CD4-positive, alpha-beta T cell (primary cell): ENCODE measurements around the gene TCHHL1. TPM values are rescaled to one million over a fixed set of nuclear protein-coding genes. Genes with fewer than 3 reads are reported as not detected.
A peak's percentile ranks its signal among the peaks of the same experiment; 100 is the strongest.

Experiments
- ATAC-seq: fragments of 200-7000 bp; cut with Tn5 transposase; one replicate; pipeline ENCODE4 v1.10.0; 2022; ENCODE audit warnings: mild to moderate bottlenecking; ENCODE audit not compliant: poor library complexity
- CTCF ChIA-PET: fragments of 350-600 bp; sonication (Branson Sonifier 250); formaldehyde crosslinking; loops from one replicate; lab custom pipeline; 2021; ENCODE audit warnings: antibody characterized with exemption, inconsistent platforms; lab: Charles Lee
- POLR2A ChIA-PET: fragments of 350-600 bp; sonication (Branson Sonifier 250); formaldehyde crosslinking; loops from one replicate; lab custom pipeline; 2021; ENCODE audit warnings: antibody characterized with exemption, inconsistent platforms; lab: Charles Lee
- DNase-seq, 14 experiments: peaks; one replicate each; pipeline ENCODE4 v3.0.0-alpha.2; 2013 to 2020; ENCODE audit warnings: mixed read lengths in 2 of 14
- H3K27ac ChIP-seq, 2 donors: one replicate each; pipeline versions ENCODE4 v1.5.1 to v1.7.0; 2013; ENCODE audit warnings: low read length in 2 of 2, low read depth in 1 of 2, mild to moderate bottlenecking in 1 of 2
- H3K27me3 ChIP-seq, 2 experiments: 1 replicate in 1 of 2; 2 replicates in 1 of 2; pipeline versions ENCODE4 v1.6.1 to v1.7.0; 2013; ENCODE audit warnings: low read length in 2 of 2, control low read depth in 1 of 2, mild to moderate bottlenecking in 1 of 2, moderate library complexity in 1 of 2; ENCODE audit not compliant: insufficient read depth in 2 of 2, control insufficient read depth in 1 of 2
- H3K36me3 ChIP-seq: one replicate; pipeline ENCODE4 v1.6.1; 2013; ENCODE audit warnings: low read length, control low read depth; ENCODE audit not compliant: insufficient read depth
- H3K4me1 ChIP-seq: one replicate; pipeline ENCODE4 v1.6.1; 2013; ENCODE audit warnings: low read length, control low read depth; ENCODE audit not compliant: insufficient read depth
- H3K4me3 ChIP-seq: one replicate; pipeline ENCODE4 v1.5.1; 2013; ENCODE audit warnings: mild to moderate bottlenecking, low read length, moderate library complexity
- H3K9me3 ChIP-seq, 2 experiments: 1 replicate in 1 of 2; 2 replicates in 1 of 2; pipeline versions ENCODE4 v1.6.1 to v1.7.0; 2013; ENCODE audit warnings: low read length in 2 of 2, mild to moderate bottlenecking in 2 of 2, control low read depth in 1 of 2, moderate library complexity in 1 of 2; ENCODE audit not compliant: control insufficient read depth in 1 of 2, insufficient read depth in 1 of 2
- H3K27ac Mint-ChIP-seq: one replicate; pipeline ENCODE4 v1.8.0; 2020; ENCODE audit warnings: mixed read lengths
- H3K27me3 Mint-ChIP-seq: one replicate; pipeline ENCODE4 v1.8.0; 2021; ENCODE audit warnings: mixed read lengths
- H3K36me3 Mint-ChIP-seq: one replicate; pipeline ENCODE4 v1.8.0; 2021; ENCODE audit warnings: low read depth, mixed read lengths
- H3K4me1 Mint-ChIP-seq: one replicate; pipeline ENCODE4 v1.8.0; 2021; ENCODE audit warnings: low read depth, mixed read lengths
- H3K4me3 Mint-ChIP-seq: one replicate; pipeline ENCODE4 v1.8.0; 2020; ENCODE audit warnings: mild to moderate bottlenecking, mixed read lengths
- H3K9me3 Mint-ChIP-seq: one replicate; pipeline ENCODE4 v1.8.0; 2020; ENCODE audit warnings: mixed read lengths
- CTCF ChIP-seq: fragments of 200-600 bp; IDR thresholded peaks from one replicate; pipeline ENCODE4 v1.8.0; 2022; ENCODE audit warnings: antibody characterized with exemption, mild to moderate bottlenecking
- intact Hi-C, 2 experiments: fragments of 100-400 bp; cut with DNase I in 1 of 2; cut with micrococcal nuclease in 1 of 2; formaldehyde crosslinking; loops; one replicate each; pipeline versions ENCODE4 v1.15.1 to v1.9.0; 2023 to 2025; cut with DNase I, micrococcal nuclease
- total RNA-seq, 174 experiments: library from RNA in 2 of 174; stranded (reverse) in 2 of 174; gene quantifications; one replicate each; pipeline ENCODE4 v1.2.3 and lab custom pipeline; 2021 to 2026

TCHHL1 gene
- total RNA-seq, 2 experiments from 2014 or later = not detected

- Mint-ChIP-seq H3K9me3 (no peaks in the 10 kb centered on the region), H3K4me3 (no peak overlapping the region), H3K36me3 (no peaks in the 10 kb centered on the region), H3K27ac (no peak overlapping the region), H3K4me1 (no peaks in the 10 kb centered on the region), H3K27me3 (peaks cover 15% of the 10 kb centered on the region)
- Histone ChIP-seq H3K27ac (no peak overlapping the region), H3K4me3 (peak overlapping the region; percentile 57), H3K27me3 (peaks cover 68 to 83% of the 10 kb centered on the region in 2 experiments), H3K4me1 (peaks cover 55% of the 10 kb centered on the region), H3K9me3 (peaks cover 0 to 38% of the 10 kb centered on the region in 2 experiments), H3K36me3 (no peaks in the 10 kb centered on the region)
- CTCF ChIA-PET = no interaction called here
- ATAC-seq = no peak
- no peak for TF ChIP-seq CTCF
- POLR2A ChIA-PET = interaction anchor here (0.7 kb wide), 1 partner anchor 105 kb away, joined by 3 read pairs; no protein-coding TSS in a partner anchor
- intact Hi-C loops = no loop called here
- peak in 1 of 14 experiments; percentile 11 for DNase-seq
These were observed 21.1 kb upstream of the TCHHL1 start for GRCh38 chr1:152109998-152110294.

GRCh38 chr1:152109231-152109997 is 20.6 kb upstream of the TCHHL1 start:
- Histone ChIP-seq H3K27me3 (peaks cover 68 to 83% of the 10 kb centered on the region in 2 experiments), H3K4me3 (peak overlapping the region; percentile 57), H3K27ac (no peak overlapping the region), H3K4me1 (peaks cover 55% of the 10 kb centered on the region), H3K9me3 (peaks cover 0 to 38% of the 10 kb centered on the region in 2 experiments), H3K36me3 (no peaks in the 10 kb centered on the region)
- Mint-ChIP-seq H3K27me3 (peaks cover 20% of the 10 kb centered on the region), H3K36me3 (no peaks in the 10 kb centered on the region), H3K27ac (no peak overlapping the region), H3K4me1 (no peaks in the 10 kb centered on the region), H3K9me3 (no peaks in the 10 kb centered on the region), H3K4me3 (no peak overlapping the region)
- ChIA-PET CTCF (no interaction called here), POLR2A (interaction anchor here (0.7 kb wide), 1 partner anchor 105 kb away, joined by 3 read pairs; no protein-coding TSS in a partner anchor)
- TF ChIP-seq CTCF = no peak
- no peak for ATAC-seq
- DNase-seq = peak in 2 of 14 experiments; percentile 4 to 5
- intact Hi-C loops = no loop called here

GRCh38 chr1:152108882-152109222 is 20.0 kb upstream of the TCHHL1 start:
- intact Hi-C loops = no loop called here
- H3K27me3 Mint-ChIP-seq = peaks cover 24% of the 10 kb centered on the region
- H3K4me1 Mint-ChIP-seq = no peaks in the 10 kb centered on the region
- Histone ChIP-seq H3K27me3 (peaks cover 67 to 82% of the 10 kb centered on the region in 2 experiments), H3K27ac (no peak overlapping the region), H3K36me3 (no peaks in the 10 kb centered on the region), H3K9me3 (peaks cover 0 to 38% of the 10 kb centered on the region in 2 experiments), H3K4me3 (no peak overlapping the region), H3K4me1 (peaks cover 55% of the 10 kb centered on the region)
- CTCF ChIA-PET = no interaction called here
- no peak for DNase-seq
- POLR2A ChIA-PET = no interaction called here
- no peak overlapping the region for H3K27ac Mint-ChIP-seq
- no peak for TF ChIP-seq CTCF
- H3K9me3 Mint-ChIP-seq = no peaks in the 10 kb centered on the region
- ATAC-seq = no peak
- H3K4me3 Mint-ChIP-seq = no peak overlapping the region
- H3K36me3 Mint-ChIP-seq = no peaks in the 10 kb centered on the region
